CD4-positive, alpha-beta T cell treated with Interferon alpha-2 for 1 hour (primary cell): ENCODE results near the gene CDC42BPB.

Experiments
- DNase-seq, 2 donors: peaks; one replicate each; pipeline ENCODE4 v3.0.0-alpha.2; 2020 to 2022

The CDC42BPB gene

GRCh38 chr14:103095210-103095778 lies 37.9 kb upstream of the CDC42BPB start:
- DNase-seq, result no peak

GRCh38 chr14:103094406-103095209 lies 37.3 kb upstream of the CDC42BPB start, which contains the start of gene EXOC3L4:
EXOC3L4 (plus strand) TSS chr14:103094725; CDS start chr14:103100220, 5,495 bp downstream.
- no peak for DNase-seq

GRCh38 chr14:103093856-103094405 lies 36.6 kb upstream of the CDC42BPB start:
- DNase-seq, result no peak

- DNase-seq, result no peak
Measured at GRCh38 chr14:103091883-103092222, 34.5 kb upstream of the CDC42BPB start.

- peak; percentile 74 to 82 for DNase-seq
Measured at GRCh38 chr14:103091041-103091882, 33.9 kb upstream of the CDC42BPB start.

GRCh38 chr14:103090481-103091020 lies 33.2 kb upstream of the CDC42BPB start:
- DNase-seq, result no peak

GRCh38 chr14:103089386-103090335 lies 32.3 kb upstream of the CDC42BPB start:
- DNase-seq, result no peak

GRCh38 chr14:103088921-103089320 lies 31.6 kb upstream of the CDC42BPB start:
- no peak for DNase-seq

- no peak for DNase-seq
Measured at GRCh38 chr14:103087343-103087835, 30.0 kb upstream of the CDC42BPB start.

GRCh38 chr14:103086771-103087342 lies 29.5 kb upstream of the CDC42BPB start:
- DNase-seq, result no peak

- no peak for DNase-seq
Measured at GRCh38 chr14:103085106-103086091, 28.1 kb upstream of the CDC42BPB start.

GRCh38 chr14:103084021-103084919 lies 26.9 kb upstream of the CDC42BPB start, which contains the start of gene LBHD2:
LBHD2 (plus strand) TSS chr14:103084210; CDS start chr14:103086013, 1,803 bp downstream.
- DNase-seq, result no peak

GRCh38 chr14:103081951-103082350 lies 24.6 kb upstream of the CDC42BPB start:
- DNase-seq, result no peak

- DNase-seq, result no peak
Measured at GRCh38 chr14:103078860-103079587, 21.7 kb upstream of the CDC42BPB start.

GRCh38 chr14:103078420-103078749 lies 21.0 kb upstream of the CDC42BPB start:
- peak; percentile 79 to 81 for DNase-seq

- peak in 1 of 2 donors; percentile 16 for DNase-seq
Measured at GRCh38 chr14:103074729-103075367, 17.5 kb upstream of the CDC42BPB start.
